Measurements from ENCODE around the gene ERBB3.
"Not testable (repeated sequence)": the region's sequence is repeated elsewhere in the genome, so short reads cannot be mapped to it uniquely, and the experiment has no call there.

ERBB3 gene

GRCh38 chr12:56116267-56117081, 36.5 kb downstream of the ERBB3 start, which contains the start of gene RPL41:
TSS of gene RPL41 (plus strand) at chr12:56116633.
- DNase-seq = peak; percentile 87 to 98 (median 91)

- not testable (repeated sequence) for DNase-seq
These were observed 37.2 kb downstream of the ERBB3 start for GRCh38 chr12:56117082-56117706.

- DNase-seq = peak; percentile 94 to 97 (median 96)
These were observed 38.1 kb downstream of the ERBB3 start, which contains the start of gene ZC3H10 for GRCh38 chr12:56117778-56118687. TSS of gene ZC3H10 (plus strand) at chr12:56118266. CDS start at chr12:56120563, 2,297 bp downstream.

- no peak for DNase-seq
These were observed 38.9 kb downstream of the ERBB3 start for GRCh38 chr12:56118688-56119357.

GRCh38 chr12:56119361-56119796, 39.4 kb downstream of the ERBB3 start:
- DNase-seq = peak; percentile 24 to 64 (median 56)

GRCh38 chr12:56120158-56120846, 40.3 kb downstream of the ERBB3 start:
- DNase-seq = no peak

GRCh38 chr12:56121204-56121870, 41.4 kb downstream of the ERBB3 start:
- DNase-seq = no peak

GRCh38 chr12:56122637-56123036, 42.7 kb downstream of the ERBB3 start:
- DNase-seq = no peak

GRCh38 chr12:56124133-56124532, 44.2 kb downstream of the ERBB3 start:
- no peak for DNase-seq

- DNase-seq = peak in 1 of 6 experiments; percentile 37
These were observed 46.8 kb downstream of the ERBB3 start for GRCh38 chr12:56126732-56127239.

- DNase-seq = no peak
These were observed 47.5 kb downstream of the ERBB3 start for GRCh38 chr12:56127485-56127887.

- peak; percentile 89 to 99 (median 98) for DNase-seq
These were observed 48.1 kb downstream of the ERBB3 start, which contains the start of gene ESYT1 for GRCh38 chr12:56127888-56128669. TSS of gene ESYT1 (plus strand) at chr12:56128267. CDS start at chr12:56128320, 53 bp downstream.

GRCh38 chr12:56128670-56129205, 48.8 kb downstream of the ERBB3 start:
- DNase-seq = peak in 3 of 6 experiments; percentile 29 to 48 (median 37)

GRCh38 chr12:56129206-56129941, 49.4 kb downstream of the ERBB3 start:
- peak; percentile 46 to 66 (median 60) for DNase-seq

GRCh38 chr12:56129942-56130495, 50.1 kb downstream of the ERBB3 start:
- no peak for DNase-seq

GRCh38 chr12:56130876-56131275, 50.9 kb downstream of the ERBB3 start:
- DNase-seq = no peak

GRCh38 chr12:56134897-56135296, 54.9 kb downstream of the ERBB3 start:
- no peak for DNase-seq

- DNase-seq = peak in 2 of 6 experiments; percentile 15 to 42
These were observed 58.0 kb downstream of the ERBB3 start for GRCh38 chr12:56137853-56138571.

Data from stimulated activated naive CD4-positive, alpha-beta T cell (primary cell).